CD4-positive, alpha-beta T cell treated with Interleukin-6 for 4 hours (primary cell): ENCODE data around the gene SCAI.
"Not testable (repeated sequence)": the region's sequence is repeated elsewhere in the genome, so short reads cannot be mapped to it uniquely, and the experiment has no call there.

Experiments used
- DNase-seq: peaks from one replicate; pipeline ENCODE4 v3.0.0-alpha.2; 2020; ENCODE audit warnings: mixed read lengths

The SCAI gene

GRCh38 chr9:125143377-125144090, at the start of gene SCAI:
SCAI (minus strand) TSS chr9:125143528; CDS start chr9:125143437, 91 bp downstream.
- DNase-seq = peak; percentile 99

- DNase-seq = peak; percentile 31
Observed at GRCh38 chr9:125190361-125190801, 47.1 kb upstream of the SCAI start.

GRCh38 chr9:125189361-125190289, 46.3 kb upstream of the SCAI start, which contains the start of gene PPP6C:
PPP6C (minus strand) TSS chr9:125189803; CDS start chr9:125189718, 85 bp downstream.
- peak; percentile 98 for DNase-seq

GRCh38 chr9:125189011-125189360, 45.7 kb upstream of the SCAI start:
- peak; percentile 37 for DNase-seq

- DNase-seq = no peak
Observed at GRCh38 chr9:125183561-125183960, 40.2 kb upstream of the SCAI start.

DNA sequence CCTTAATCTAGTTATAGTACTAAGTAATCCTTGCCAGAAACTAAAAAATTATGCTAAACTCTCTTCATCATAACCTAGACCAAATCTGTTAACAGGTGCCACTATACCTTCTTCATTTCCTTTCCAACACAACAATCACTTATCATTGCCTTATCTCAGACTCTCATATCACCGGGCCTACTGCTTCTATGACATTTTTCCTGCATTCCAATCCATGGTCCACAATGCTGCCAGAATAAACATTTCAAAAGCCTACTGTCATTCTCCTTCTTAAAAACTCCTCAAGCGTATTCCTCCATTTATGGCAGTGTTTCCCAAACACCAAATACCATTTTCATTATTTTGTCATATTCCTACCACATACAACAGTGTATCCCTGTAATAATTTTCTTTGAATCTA, 39.7 kb upstream of the SCAI start:
- no peak for DNase-seq

GRCh38 chr9:125181756-125182155, 38.4 kb upstream of the SCAI start:
- DNase-seq = not testable (repeated sequence)

- DNase-seq = no peak
Observed at GRCh38 chr9:125180876-125181275, 37.5 kb upstream of the SCAI start.

GRCh38 chr9:125179776-125180175, 36.4 kb upstream of the SCAI start:
- not testable (repeated sequence) for DNase-seq

DNA sequence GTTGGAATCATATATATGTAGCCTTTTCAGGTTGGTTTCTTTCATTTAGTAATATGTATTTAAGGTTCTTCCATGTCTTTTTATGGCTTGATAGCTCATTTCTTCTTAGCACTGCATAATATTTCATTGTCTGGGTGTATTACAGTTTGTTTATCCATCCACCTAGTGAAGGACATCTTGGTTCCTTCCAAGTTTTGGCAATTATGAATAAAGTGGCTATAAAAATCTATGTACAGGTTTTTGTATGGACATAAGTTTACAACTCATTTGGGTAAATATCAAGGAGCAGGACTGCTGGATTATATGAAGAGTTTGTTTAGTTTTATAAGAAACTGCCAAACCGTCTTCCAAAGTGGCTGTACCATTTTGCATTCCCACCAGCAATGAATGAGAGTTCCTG, 34.6 kb upstream of the SCAI start:
- no peak for DNase-seq

- DNase-seq = no peak
Observed at GRCh38 chr9:125176636-125177035, 33.3 kb upstream of the SCAI start.

DNA sequence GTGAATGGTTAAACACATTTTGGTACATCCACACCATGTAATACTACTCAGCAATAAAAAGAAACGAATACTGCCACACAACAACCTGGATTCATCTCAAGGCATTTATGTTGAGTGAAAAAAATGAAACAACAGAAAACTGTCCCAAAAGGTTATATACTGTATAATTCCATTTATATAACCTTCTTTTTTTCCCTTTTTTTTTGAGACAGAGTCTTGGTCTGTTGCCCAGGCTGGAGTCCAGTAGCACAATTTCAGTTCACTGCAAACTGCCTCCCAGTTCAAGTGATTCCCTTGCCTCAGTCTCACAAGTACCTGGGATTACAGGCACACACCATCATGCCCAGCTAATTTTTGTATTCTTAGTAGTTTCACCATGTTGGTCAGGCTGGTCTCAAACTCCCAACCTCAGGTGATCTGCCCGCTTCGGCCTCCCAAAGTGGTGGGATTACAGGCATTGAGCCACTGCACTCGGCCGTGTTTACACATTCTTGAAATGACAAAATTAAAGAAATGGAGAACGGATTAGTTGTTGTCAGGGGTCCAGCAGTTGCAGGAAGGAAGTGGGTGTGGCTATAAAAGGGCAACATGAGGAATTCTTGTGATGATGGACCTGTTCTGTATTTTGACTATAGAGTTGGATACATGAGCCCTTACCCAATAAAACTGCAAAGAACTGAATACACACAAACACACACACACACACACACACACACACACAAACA, 28.9 kb upstream of the SCAI start:
- no peak for DNase-seq

GRCh38 chr9:125169895-125170294, 26.6 kb upstream of the SCAI start:
- DNase-seq = no peak

- no peak for DNase-seq
Observed at GRCh38 chr9:125166762-125167161, 23.4 kb upstream of the SCAI start.

GRCh38 chr9:125162891-125163290, 19.6 kb upstream of the SCAI start:
- not testable (repeated sequence) for DNase-seq

- no peak for DNase-seq
Observed at GRCh38 chr9:125161284-125161918, 18.1 kb upstream of the SCAI start.

GRCh38 chr9:125160750-125161149, 17.4 kb upstream of the SCAI start:
- no peak for DNase-seq

DNA sequence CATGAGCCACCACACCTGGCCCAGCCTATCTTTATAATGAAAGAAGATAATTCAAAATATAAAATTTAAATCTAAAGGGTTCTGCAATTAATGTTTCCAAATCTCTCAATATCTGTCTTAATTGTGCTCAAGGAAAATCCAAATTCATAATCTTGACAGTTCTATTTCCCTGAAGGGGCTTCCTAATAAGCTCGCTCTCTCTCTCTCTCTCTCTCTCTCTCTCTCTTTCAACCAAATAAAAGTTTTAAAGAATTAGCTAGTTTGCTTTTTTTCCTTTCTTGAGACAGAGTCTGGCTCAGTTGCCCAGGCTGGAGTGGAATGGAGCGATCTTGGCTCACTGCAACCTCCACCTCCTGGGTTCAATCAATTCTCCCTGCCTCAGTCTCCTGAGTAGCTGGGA, 13.2 kb upstream of the SCAI start:
- DNase-seq = no peak

DNA sequence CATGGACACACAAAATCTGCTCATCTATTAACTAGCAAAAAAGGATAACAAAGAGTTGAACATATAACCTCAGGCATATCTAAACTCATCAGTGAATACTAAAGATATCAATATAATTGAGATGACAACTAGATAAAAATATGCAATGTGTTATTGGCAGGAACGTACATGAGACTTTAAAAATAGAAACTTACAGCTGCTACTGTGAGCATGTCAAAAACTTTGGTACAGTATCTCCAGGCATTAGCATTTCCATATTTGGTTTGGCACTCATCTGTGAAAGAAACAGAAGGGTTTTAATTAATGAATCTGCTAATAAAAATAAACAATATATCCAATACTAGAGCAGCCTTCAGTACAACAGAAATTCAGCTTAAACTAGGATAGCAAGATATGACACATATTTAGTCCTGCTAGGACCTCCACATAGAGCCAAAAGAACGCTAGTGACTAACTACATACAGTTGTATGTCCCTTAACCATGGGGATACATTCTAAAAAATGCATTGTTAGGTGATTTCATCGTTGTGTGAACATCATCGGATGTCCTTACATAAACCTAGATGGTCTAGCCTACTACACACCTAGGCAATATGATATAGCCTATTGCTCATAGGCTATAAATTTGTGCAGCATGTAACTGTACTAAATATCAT, 10.5 kb upstream of the SCAI start:
- DNase-seq = no peak

DNA sequence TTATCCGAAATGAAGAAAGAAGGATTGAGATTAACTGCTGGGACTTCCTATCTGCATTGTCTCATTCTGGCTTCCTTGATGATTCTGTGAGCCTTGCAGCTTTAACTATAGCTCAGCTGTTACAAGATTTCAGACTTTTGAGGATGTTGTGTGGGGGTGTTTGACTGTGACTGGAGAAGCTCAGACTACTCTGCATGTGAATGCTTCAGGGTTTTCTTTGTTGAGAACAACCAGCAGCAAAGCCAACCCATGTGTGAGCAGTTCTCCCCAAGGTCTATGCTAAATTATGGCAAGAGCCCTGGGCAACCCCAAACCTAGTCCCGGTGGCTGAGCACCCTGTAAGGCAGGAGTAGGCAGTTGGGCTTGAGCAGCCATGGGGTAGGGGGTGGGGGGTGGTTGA, 8.4 kb upstream of the SCAI start:
- no peak for DNase-seq

DNA sequence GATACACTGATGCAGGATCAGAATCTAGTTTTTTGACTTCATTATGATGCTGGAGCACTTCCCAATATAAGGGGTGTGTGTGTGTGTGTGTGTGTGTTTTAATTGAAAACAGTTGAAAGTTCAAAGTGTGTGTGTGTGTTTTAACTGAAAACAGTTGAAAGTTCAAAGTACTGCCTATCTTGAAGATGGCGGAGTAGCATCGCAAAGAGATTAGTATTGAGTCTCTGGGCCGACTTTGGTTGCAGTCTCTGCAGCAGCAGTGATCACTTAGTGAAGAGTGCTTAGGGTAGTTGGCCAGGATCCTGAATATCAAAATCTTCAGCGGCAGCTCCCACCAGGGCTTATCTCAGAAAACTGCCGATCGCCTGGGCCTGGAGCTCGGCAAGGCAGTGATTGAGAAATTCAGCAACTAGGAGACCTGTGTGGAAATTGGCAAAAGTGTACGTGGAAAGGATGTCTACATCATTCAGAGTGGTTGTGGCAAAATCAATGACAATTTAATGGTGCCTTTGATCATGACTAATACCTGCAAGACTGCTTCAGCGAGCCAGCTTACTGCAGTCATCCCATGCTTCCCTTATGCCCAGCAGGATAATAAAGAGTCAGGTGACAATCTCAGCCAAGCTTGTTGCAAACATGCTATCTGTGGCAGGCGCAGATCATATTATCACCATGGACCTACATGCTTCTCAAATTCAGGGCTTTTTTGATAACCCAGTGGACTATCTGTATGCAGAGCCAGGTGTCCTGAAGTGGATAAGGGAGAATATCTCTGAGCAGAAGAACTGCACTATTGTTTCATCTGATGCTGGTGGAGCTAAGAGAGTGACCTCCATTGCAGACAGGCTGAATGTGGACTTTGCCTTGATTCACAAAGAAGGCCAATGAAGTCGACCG, 7.3 kb upstream of the SCAI start:
- no peak for DNase-seq
